Smooth muscle cell (in vitro differentiated cells): ENCODE data around the gene PARD3B. TPM values are rescaled to one million over a fixed set of nuclear protein-coding genes. Genes with fewer than 3 reads are reported as not detected.

Source experiments
- DNase-seq: peaks from one replicate; lab custom pipeline; 2025; ENCODE audit not compliant: unreplicated experiment; lab: John Stamatoyannopoulos, UW
- H2AFZ ChIP-seq: fragments of 200-600 bp; sonication (generic); 2 replicates; pipeline ENCODE4 v1.6.0; 2016; ENCODE audit warnings: antibody characterized with exemption, low read depth, mild to moderate bottlenecking
- H3F3A ChIP-seq: fragments of 200-600 bp; sonication (generic); 2 replicates; pipeline ENCODE4 v1.6.0; 2017; ENCODE audit warnings: antibody characterized with exemption, low read depth
- H3K27ac ChIP-seq: fragments of 200-600 bp; sonication (generic); 2 replicates; pipeline ENCODE4 v1.5.1; 2016; ENCODE audit warnings: low read depth, mild to moderate bottlenecking
- H3K27me3 ChIP-seq: fragments of 200-600 bp; sonication (generic); 2 replicates; pipeline ENCODE4 v1.6.1; 2016; ENCODE audit warnings: low read depth, mild to moderate bottlenecking
- H3K36me3 ChIP-seq: fragments of 200-600 bp; sonication (generic); 2 replicates; pipeline ENCODE4 v1.5.1; 2016; ENCODE audit warnings: low read depth
- H3K4me1 ChIP-seq: fragments of 200-600 bp; sonication (generic); 2 replicates; pipeline ENCODE4 v1.5.1; 2016; ENCODE audit warnings: low read depth
- H3K4me2 ChIP-seq: fragments of 200-600 bp; sonication (generic); 2 replicates; pipeline ENCODE4 v1.6.0; 2016; ENCODE audit warnings: mild to moderate bottlenecking
- H3K4me3 ChIP-seq: fragments of 200-600 bp; sonication (generic); 2 replicates; pipeline ENCODE4 v1.5.1; 2016; ENCODE audit warnings: mild to moderate bottlenecking
- H3K79me2 ChIP-seq: fragments of 200-600 bp; sonication (generic); 2 replicates; pipeline ENCODE4 v1.6.0; 2016; ENCODE audit warnings: low read depth, mild to moderate bottlenecking
- H3K9ac ChIP-seq: fragments of 200-600 bp; sonication (generic); 2 replicates; pipeline ENCODE4 v1.6.0; 2016; ENCODE audit warnings: low read depth
- H3K9me3 ChIP-seq: fragments of 200-600 bp; sonication (generic); replicated peaks from 2 replicates; pipeline ENCODE4 v1.5.1; 2016; ENCODE audit warnings: low read depth
- H4K20me1 ChIP-seq: fragments of 200-600 bp; sonication (generic); 2 replicates; pipeline ENCODE4 v1.6.0; 2016; ENCODE audit warnings: low read depth
- CTCF ChIP-seq: fragments of 200-600 bp; sonication (generic); IDR thresholded peaks from 2 replicates; pipeline ENCODE4 v1.5.1; 2017; ENCODE audit warnings: borderline replicate concordance, mild to moderate bottlenecking, antibody characterized with exemption; ENCODE audit not compliant: insufficient read depth, poor library complexity, severe bottlenecking
- WGBS: methylation state at CpG from one replicate; pipeline ENCODE4 v1.1.7; 2016; ENCODE audit warnings: low lambda C conversion rate; 5-methylcytosine and 5-hydroxymethylcytosine counted together
- polyA plus RNA-seq: library from polyadenylated mRNA; unstranded; fragments of >200 nt; fragmentation: Nextera tagmentation; extraction: Ambion mirVana; gene quantifications from 2 replicates; pipeline ENCODE4 v1.2.1, GENCODE V29; 2016
- total RNA-seq: library from RNA; depleted of rRNA; stranded (reverse); fragments of >200 nt; gene quantifications from 2 replicates; pipeline ENCODE4 v1.2.3, GENCODE V29; 2014

The PARD3B gene
- total and polyA plus RNA-seq, 2 experiments from 2014 or later = 3.3 to 12.2 TPM

- 87% methylated on average over 2 of the region's 2 CpGs for WGBS
- H3K79me2 ChIP-seq = no peaks in the 10 kb centered on the region
- no peaks in the 10 kb centered on the region for H4K20me1 ChIP-seq
- H3K9me3 ChIP-seq = no peaks in the 10 kb centered on the region
- no peak overlapping the region for H3K9ac ChIP-seq
- H3K4me3 ChIP-seq = no peak overlapping the region
- H2AFZ ChIP-seq = no peak overlapping the region
- no peak for DNase-seq
- H3F3A ChIP-seq = no peaks in the 10 kb centered on the region
- H3K27me3 ChIP-seq = no peaks in the 10 kb centered on the region
- no peak overlapping the region for H3K27ac ChIP-seq
- no peak overlapping the region for H3K4me2 ChIP-seq
- H3K36me3 ChIP-seq = no peaks in the 10 kb centered on the region
- H3K4me1 ChIP-seq = no peaks in the 10 kb centered on the region
- TF ChIP-seq CTCF = no peak
Measured at GRCh38 chr2:205531072-205531471, 985.8 kb downstream of the PARD3B start.

- H3K27ac ChIP-seq = no peak overlapping the region
- DNase-seq = no peak
- H3K9ac ChIP-seq = no peak overlapping the region
- no peaks in the 10 kb centered on the region for H3K36me3 ChIP-seq
- H3F3A ChIP-seq = no peaks in the 10 kb centered on the region
- no peaks in the 10 kb centered on the region for H3K9me3 ChIP-seq
- 94% methylated on average over 9 of the region's 9 CpGs for WGBS
- no peaks in the 10 kb centered on the region for H3K4me1 ChIP-seq
- no peaks in the 10 kb centered on the region for H3K27me3 ChIP-seq
- no peak overlapping the region for H3K4me2 ChIP-seq
- no peaks in the 10 kb centered on the region for H4K20me1 ChIP-seq
- H3K79me2 ChIP-seq = no peaks in the 10 kb centered on the region
- H2AFZ ChIP-seq = no peak overlapping the region
- TF ChIP-seq CTCF = no peak
- no peak overlapping the region for H3K4me3 ChIP-seq
Measured at GRCh38 chr2:205531489-205532148, 986.3 kb downstream of the PARD3B start.

- no peaks in the 10 kb centered on the region for H4K20me1 ChIP-seq
- no peak overlapping the region for H3K27ac ChIP-seq
- no peak overlapping the region for H3K9ac ChIP-seq
- no peak for DNase-seq
- TF ChIP-seq CTCF = no peak
- no peaks in the 10 kb centered on the region for H3K36me3 ChIP-seq
- 96% methylated on average over 3 of the region's 3 CpGs for WGBS
- H3F3A ChIP-seq = no peaks in the 10 kb centered on the region
- no peaks in the 10 kb centered on the region for H3K9me3 ChIP-seq
- H3K4me3 ChIP-seq = no peak overlapping the region
- H3K79me2 ChIP-seq = no peaks in the 10 kb centered on the region
- H3K4me2 ChIP-seq = no peak overlapping the region
- H2AFZ ChIP-seq = no peak overlapping the region
- H3K4me1 ChIP-seq = no peaks in the 10 kb centered on the region
- H3K27me3 ChIP-seq = no peaks in the 10 kb centered on the region
Measured at GRCh38 chr2:205535001-205535400, 989.7 kb downstream of the PARD3B start.

GRCh38 chr2:205539603-205540002 lies 994.3 kb downstream of the PARD3B start:
- no peaks in the 10 kb centered on the region for H3K4me1 ChIP-seq
- H3K27me3 ChIP-seq = no peaks in the 10 kb centered on the region
- H3K36me3 ChIP-seq = no peaks in the 10 kb centered on the region
- WGBS = 81% methylated on average over 5 of the region's 5 CpGs
- H3K79me2 ChIP-seq = no peaks in the 10 kb centered on the region
- no peak for DNase-seq
- no peak overlapping the region for H3K27ac ChIP-seq
- H3K9ac ChIP-seq = no peak overlapping the region
- no peak overlapping the region for H3K4me2 ChIP-seq
- H4K20me1 ChIP-seq = no peaks in the 10 kb centered on the region
- H3K9me3 ChIP-seq = no peaks in the 10 kb centered on the region
- no peak for TF ChIP-seq CTCF
- H2AFZ ChIP-seq = no peak overlapping the region
- H3K4me3 ChIP-seq = no peak overlapping the region
- H3F3A ChIP-seq = no peaks in the 10 kb centered on the region
